Lower lobe of right lung (tissue), 2 donors: Measurements from ENCODE around the gene NKD2. TPM values are rescaled to one million over a fixed set of nuclear protein-coding genes. Genes with fewer than 3 reads are reported as not detected.

Experiments
- ATAC-seq, 2 donors: fragments of 200-7000 bp; cut with Tn5 transposase; one replicate each; pipeline ENCODE4 v1.9.1; 2020 to 2022; ENCODE audit warnings: mild to moderate bottlenecking in 2 of 2, moderate library complexity in 2 of 2
- DNase-seq: peaks from one replicate; pipeline ENCODE4 v3.0.0-alpha.2; 2020
- H3K27ac ChIP-seq: fragments of 200-600 bp; one replicate; pipeline ENCODE4 v1.8.0; 2022
- H3K27me3 ChIP-seq: fragments of 200-600 bp; one replicate; pipeline ENCODE4 v1.8.0; 2022; ENCODE audit warnings: low read depth
- H3K36me3 ChIP-seq: fragments of 200-600 bp; one replicate; pipeline ENCODE4 v1.8.0; 2022; ENCODE audit warnings: mild to moderate bottlenecking
- H3K4me1 ChIP-seq: fragments of 200-600 bp; one replicate; pipeline ENCODE4 v1.8.0; 2022
- H3K4me3 ChIP-seq: fragments of 200-600 bp; one replicate; pipeline ENCODE4 v1.8.0; 2022; ENCODE audit warnings: mild to moderate bottlenecking
- H3K9me3 ChIP-seq: fragments of 200-600 bp; one replicate; pipeline ENCODE4 v1.8.0; 2022
- CTCF ChIP-seq: fragments of 200-600 bp; IDR thresholded peaks from one replicate; pipeline ENCODE4 v1.8.0; 2022; ENCODE audit warnings: antibody characterized with exemption, mild to moderate bottlenecking
- intact Hi-C: fragments of 100-400 bp; cut with DNase I; formaldehyde crosslinking; loops from one replicate; pipeline ENCODE4 v1.11.0; 2022
- long read RNA-seq: library from polyadenylated mRNA; unstranded; transcript quantifications from one replicate; pipeline ENCODE4 v2.0.0, GENCODE V29; 2021
- total RNA-seq: library from RNA; stranded (reverse); fragmentation: NEBNext Ultra II Directional; extraction: Animal tissue kit (Norgen Biotek cat#: 25700); gene quantifications from one replicate; pipeline ENCODE4 v1.2.1, GENCODE V29; 2021
- donor health status: DM: no; HTN: yes; CAD: no; lungs with severe emphysema.

NKD2 gene
- total RNA-seq: 24.1 TPM
- long read RNA-seq, partial matches to known transcripts: 0 of 10 reads
- long read RNA-seq, other reads (novel, unspliced or antisense): 5 of 10 reads

- H3K27ac ChIP-seq: peak within 1 kb of the TSS; percentile 65
- TF ChIP-seq CTCF: peak; percentile 49
- DNase-seq (peak; percentile 51), ATAC-seq (peak; percentile 21 to 33)
- peaks cover 64% of the 10 kb centered on the region for H3K27me3 ChIP-seq
- no peaks in the 10 kb centered on the region for H3K36me3 ChIP-seq
- peaks cover 32% of the 10 kb centered on the region for H3K4me1 ChIP-seq
- no peaks in the 10 kb centered on the region for H3K9me3 ChIP-seq
- peak within 1 kb of the TSS; percentile 55 for H3K4me3 ChIP-seq
- intact Hi-C loops: no loop called here
Observed at GRCh38 chr5:1008451-1009358, at the start of gene NKD2. Gene NKD2 (plus strand): TSS chr5:1008802. CDS start chr5:1009058, 256 bp downstream.

GRCh38 chr5:959581-960531, 48.7 kb upstream of the NKD2 start:
- Histone ChIP-seq H3K4me1 (peaks cover 19% of the 10 kb centered on the region), H3K4me3 (no peak overlapping the region), H3K27ac (peak overlapping the region; percentile 36), H3K36me3 (no peaks in the 10 kb centered on the region), H3K9me3 (no peaks in the 10 kb centered on the region), H3K27me3 (no peaks in the 10 kb centered on the region)
- no peak for TF ChIP-seq CTCF
- DNase-seq: no peak
- intact Hi-C loops: no loop called here
- ATAC-seq: no peak

DNA sequence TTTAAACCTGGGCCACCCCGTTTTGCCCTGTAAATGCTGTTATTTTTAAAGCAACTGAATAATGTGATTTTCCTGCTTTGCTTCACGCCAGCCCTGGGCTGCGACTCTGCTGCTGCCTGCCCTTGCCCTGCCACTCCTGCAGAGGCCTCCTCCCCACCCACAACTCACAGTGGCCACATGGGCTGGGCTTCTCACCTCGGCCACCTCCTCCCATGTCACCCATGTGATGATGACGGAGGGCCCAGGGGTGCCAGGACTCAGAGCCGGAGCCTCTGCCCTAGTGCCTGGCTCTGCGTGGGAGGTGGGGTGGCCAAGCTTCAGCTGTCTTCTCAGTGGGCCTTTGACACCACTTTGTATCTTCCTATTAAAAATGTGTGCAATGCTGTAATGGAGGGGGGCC, 48.1 kb upstream of the NKD2 start:
- ATAC-seq: no peak

DNA sequence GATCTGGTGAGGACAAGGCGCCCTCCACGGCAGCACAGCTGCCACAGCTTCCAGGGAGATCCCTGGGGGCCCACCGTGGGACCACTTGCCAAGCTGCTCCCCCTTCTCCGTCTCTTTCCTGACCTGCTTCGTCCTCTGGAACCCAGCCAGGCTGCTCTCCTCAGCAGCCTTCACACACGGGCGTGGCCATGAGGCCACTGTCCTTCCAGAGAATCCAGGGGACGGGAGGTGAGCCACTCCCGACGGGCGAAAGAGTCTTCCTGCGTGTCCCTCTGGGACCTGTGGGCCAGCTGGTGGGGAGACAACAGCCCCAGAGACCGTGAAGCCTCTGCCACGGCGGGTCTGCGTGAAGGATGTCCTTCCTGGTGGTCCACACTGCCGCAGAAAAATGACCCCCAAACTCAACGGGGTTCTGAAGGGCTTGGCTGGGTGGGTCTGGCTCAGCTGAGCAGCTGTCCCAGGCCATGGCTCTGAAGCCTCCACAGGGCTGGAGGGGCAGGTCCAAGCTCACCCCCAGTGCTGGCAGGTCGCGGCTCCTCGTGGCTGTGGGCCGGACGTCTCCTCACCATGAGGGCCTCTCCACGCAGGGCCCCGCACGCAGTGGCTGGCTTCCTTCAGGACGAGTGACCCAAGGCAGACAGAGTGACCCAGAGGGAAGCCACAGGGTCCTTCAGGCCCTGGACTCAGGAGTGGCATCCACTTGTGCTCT, 47.4 kb upstream of the NKD2 start:
- no peak overlapping the region for H3K27ac ChIP-seq
- ATAC-seq (no peak), DNase-seq (no peak)
- no peak for TF ChIP-seq CTCF
- H3K27me3 ChIP-seq: peaks cover 6% of the 10 kb centered on the region
- intact Hi-C loops: no loop called here
- H3K9me3 ChIP-seq: no peaks in the 10 kb centered on the region
- peaks cover 17% of the 10 kb centered on the region for H3K4me1 ChIP-seq
- H3K4me3 ChIP-seq: no peak overlapping the region
- no peaks in the 10 kb centered on the region for H3K36me3 ChIP-seq

More for the DNA sequence above, 48.1 kb upstream of the NKD2 start:
- Histone ChIP-seq H3K27ac (peak overlapping the region; percentile 18), H3K4me3 (no peak overlapping the region), H3K27me3 (peaks cover 6% of the 10 kb centered on the region), H3K36me3 (no peaks in the 10 kb centered on the region), H3K4me1 (peaks cover 19% of the 10 kb centered on the region), H3K9me3 (no peaks in the 10 kb centered on the region)
- TF ChIP-seq CTCF: no peak
- DNase-seq: no peak
- intact Hi-C loops: no loop called here
